GM12892 (cell line): ENCODE measurements around the gene POLG2.

Experiments
- DNase-seq: peaks from one replicate; pipeline ENCODE4 v3.0.0; 2011; ENCODE audit not compliant: insufficient read length
- FAIRE-seq: peaks from 2 replicates; lab custom pipeline; 2011; peaks lifted over from hg19 to GRCh38; lab: Jason Lieb, UNC
- POLR2A ChIP-seq: IDR thresholded peaks from 2 replicates; pipeline ENCODE4 v1.6.1; 2011; ENCODE audit warnings: low read depth, low read length, control low read depth
- POLR2AphosphoS5 ChIP-seq: IDR thresholded peaks from 2 replicates; pipeline ENCODE4 v1.6.1; 2011; ENCODE audit warnings: low read depth, low read length, control low read depth
- TAF1 ChIP-seq: IDR thresholded peaks from 2 replicates; pipeline ENCODE4 v1.6.1; 2011; ENCODE audit warnings: low read depth, mild to moderate bottlenecking, control low read depth, low read length, borderline replicate concordance

Gene POLG2

GRCh38 chr17:64527914-64528313 lies 31.1 kb upstream of the POLG2 start:
- TF ChIP-seq POLR2AphosphoS5, result no peak
- TF ChIP-seq TAF1, result no peak
- no peak for TF ChIP-seq POLR2A
- FAIRE-seq (no peak), DNase-seq (no peak)

- FAIRE-seq (no peak), DNase-seq (no peak)
- TF ChIP-seq POLR2AphosphoS5 (no peak), POLR2A (no peak), TAF1 (no peak)
Measured at GRCh38 chr17:64520359-64520758, 23.5 kb upstream of the POLG2 start.

GRCh38 chr17:64519601-64520000 lies 22.7 kb upstream of the POLG2 start:
- no peak for FAIRE-seq

GRCh38 chr17:64515829-64516228 lies 19.0 kb upstream of the POLG2 start:
- DNase-seq, result no peak
- FAIRE-seq, result no peak
- TF ChIP-seq TAF1, result no peak
- no peak for TF ChIP-seq POLR2AphosphoS5
- TF ChIP-seq POLR2A, result no peak

More at GRCh38 chr17:64519601-64520000, 22.7 kb upstream of the POLG2 start:
- no peak for DNase-seq
- no peak for TF ChIP-seq POLR2A
- no peak for TF ChIP-seq TAF1
- TF ChIP-seq POLR2AphosphoS5, result no peak

GRCh38 chr17:64515419-64515818 lies 18.6 kb upstream of the POLG2 start:
- FAIRE-seq, result no peak
- TF ChIP-seq POLR2AphosphoS5 (no peak), TAF1 (no peak), POLR2A (no peak)
- DNase-seq, result no peak

GRCh38 chr17:64509179-64509578 lies 12.3 kb upstream of the POLG2 start:
- DNase-seq, result no peak
- FAIRE-seq, result no peak
- TF ChIP-seq POLR2A, result no peak
- no peak for TF ChIP-seq POLR2AphosphoS5
- TF ChIP-seq TAF1, result no peak

- DNase-seq (no peak), FAIRE-seq (no peak)
- TF ChIP-seq POLR2AphosphoS5 (no peak), POLR2A (no peak), TAF1 (no peak)
Measured at GRCh38 chr17:64508683-64509082, 11.8 kb upstream of the POLG2 start.

GRCh38 chr17:64507413-64507782 lies 10.5 kb upstream of the POLG2 start:
- DNase-seq, result no peak
- no peak for FAIRE-seq
- TF ChIP-seq POLR2A, result no peak
- no peak for TF ChIP-seq TAF1
- no peak for TF ChIP-seq POLR2AphosphoS5

- FAIRE-seq, result peak; percentile 90
Measured at GRCh38 chr17:64506576-64507412, 9.9 kb upstream of the POLG2 start, which contains the start of gene CEP95. CEP95 (plus strand) TSS chr17:64506977; CDS start chr17:64507098, 121 bp downstream.

GRCh38 chr17:64506201-64506575 lies 9.3 kb upstream of the POLG2 start, which contains the start of gene DDX5:
DDX5 (minus strand) TSS chr17:64506289; CDS start chr17:64506119, 170 bp downstream.
- no peak for FAIRE-seq
- TF ChIP-seq POLR2A (peak; percentile 99), TAF1 (peak; percentile 99), POLR2AphosphoS5 (peak; percentile 99)
- peak; percentile 83 for DNase-seq

More at GRCh38 chr17:64506576-64507412, 9.9 kb upstream of the POLG2 start, which contains the start of gene CEP95:
- TF ChIP-seq TAF1, result peak; percentile 86
- peak; percentile 78 for TF ChIP-seq POLR2A
- peak; percentile 73 for TF ChIP-seq POLR2AphosphoS5
- peak; percentile 80 for DNase-seq

GRCh38 chr17:64505340-64506200 lies 8.7 kb upstream of the POLG2 start:
- TF ChIP-seq POLR2A (0 out of 2 replicates have a peak, but pooled peaks have one; percentile 56), POLR2AphosphoS5 (no peak), TAF1 (peak; percentile 75; the same call in 1 of the 2 replicates)
- DNase-seq (peak; percentile 65), FAIRE-seq (peak; percentile 56)

GRCh38 chr17:64504769-64505339 lies 8.0 kb upstream of the POLG2 start:
- FAIRE-seq (no peak), DNase-seq (no peak)
- TF ChIP-seq TAF1, result no peak
- no peak for TF ChIP-seq POLR2A
- TF ChIP-seq POLR2AphosphoS5, result peak; percentile 74; the same call in 1 of the 2 replicates
